Panc1 (cell line): ENCODE results near the gene C2. TPM values are rescaled to one million over a fixed set of nuclear protein-coding genes. Genes with fewer than 3 reads are reported as not detected.
A peak's percentile ranks its signal among the peaks of the same experiment; 100 is the strongest.

Source experiments
- ATAC-seq: fragments of 200-7000 bp; cut with Tn5 transposase; 2 replicates; pipeline ENCODE4 v1.9.1; 2020; ENCODE audit warnings: mild to moderate bottlenecking, moderate library complexity
- BruUV-seq: library from RNA; stranded (reverse); fragments of 400-500 nt; replicated peaks from 2 replicates; lab custom pipeline; 2021; lab: Mats Ljungman, UMichigan
- CTCF ChIA-PET: fragments of 300-600 bp; sonication (Branson Sonifier 250); formaldehyde crosslinking; loops from one replicate; lab custom pipeline; 2022; ENCODE audit warnings: antibody characterized with exemption; lab: Charles Lee
- POLR2A ChIA-PET: fragments of 300-600 bp; sonication (Branson Sonifier 250); formaldehyde crosslinking; loops from one replicate; lab custom pipeline; 2022; ENCODE audit warnings: antibody characterized with exemption; lab: Charles Lee
- DNase-seq: peaks from one replicate; pipeline ENCODE4 v3.0.0-alpha.2; 2010; ENCODE audit warnings: low read depth, low spot score
- H3K27ac ChIP-seq: 2 replicates; pipeline ENCODE4 v1.5.1; 2011; ENCODE audit warnings: mild to moderate bottlenecking, low read length, inconsistent platforms
- H3K27me3 ChIP-seq: fragments of 200-500 bp; sonication (Bioruptor generic); 2 replicates; pipeline ENCODE4 v1.6.0; 2014; ENCODE audit warnings: low read length, inconsistent platforms; ENCODE audit not compliant: control insufficient read depth, insufficient read depth
- H3K36me3 ChIP-seq: fragments of 200-500 bp; sonication (Bioruptor generic); 2 replicates; pipeline ENCODE4 v1.5.1; 2014; ENCODE audit warnings: inconsistent platforms, mild to moderate bottlenecking, low read length, moderate library complexity; ENCODE audit not compliant: control insufficient read depth, insufficient read depth
- H3K4me1 ChIP-seq: 2 replicates; pipeline ENCODE4 v1.5.1; 2011; ENCODE audit warnings: inconsistent platforms, mild to moderate bottlenecking, low read length, moderate library complexity; ENCODE audit not compliant: control insufficient read depth, insufficient read depth
- H3K4me3 ChIP-seq, 2 experiments: 2 replicates each; pipeline ENCODE4 v1.5.1; 2011 to 2012; ENCODE audit warnings: low read depth in 2 of 2, low read length in 2 of 2, mild to moderate bottlenecking in 2 of 2, inconsistent platforms in 1 of 2, moderate library complexity in 1 of 2
- H3K9me3 ChIP-seq: fragments of 200-500 bp; sonication (Bioruptor generic); 2 replicates; pipeline ENCODE4 v1.5.1; 2014; ENCODE audit warnings: low read depth, mild to moderate bottlenecking, inconsistent platforms, low read length, moderate library complexity; ENCODE audit not compliant: control insufficient read depth, insufficient read depth
- POLR2AphosphoS5 ChIP-seq: IDR thresholded peaks from 2 replicates; pipeline ENCODE4 v1.6.1; 2012; ENCODE audit warnings: mild to moderate bottlenecking, low read depth, low read length, moderate library complexity
- REST ChIP-seq, 2 experiments: IDR thresholded peaks; 2 replicates each; pipeline ENCODE4 v1.6.1; 2011 to 2012; ENCODE audit warnings: low read depth in 2 of 2, control low read depth in 1 of 2, low read length in 1 of 2, mild to moderate bottlenecking in 1 of 2, moderate library complexity in 1 of 2; ENCODE audit not compliant: insufficient read depth in 1 of 2
- SIN3A ChIP-seq: IDR thresholded peaks from 2 replicates; pipeline ENCODE4 v1.6.1; 2012; ENCODE audit warnings: low read depth, mild to moderate bottlenecking, low read length, moderate library complexity, borderline replicate concordance; ENCODE audit not compliant: insufficient read depth
- TCF7L2 ChIP-seq: IDR thresholded peaks from 2 replicates; pipeline ENCODE4 v1.6.1; 2011; ENCODE audit warnings: mild to moderate bottlenecking, low read depth, low read length, inconsistent platforms
- in situ Hi-C: cut with HindIII; loops from 2 replicates; pipeline ENCODE4 v1.10.0; 2016; ENCODE audit warnings: low sequenced_read_pairs, low pct_unique_long_range_greater_than_20kb
- intact Hi-C: fragments of 100-400 bp; cut with micrococcal nuclease; formaldehyde crosslinking; loops from one replicate; pipeline ENCODE4 v1.10.0; 2022; ENCODE audit not compliant: unreplicated experiment
- total RNA-seq: library from RNA; stranded (reverse); gene quantifications from one replicate; pipeline ENCODE4 v1.2.1, GENCODE V29; 2021; ENCODE audit not compliant: unreplicated experiment
- TF ChIP-seq, protein P1 (sequence below): fragments of 450-650 bp; IDR thresholded peaks from 2 replicates; pipeline ENCODE4 v1.5.1; 2017; ENCODE audit warnings: mild to moderate bottlenecking

The C2 gene
- total RNA-seq, 1 experiment from 2014 or later: 1.0 TPM

GRCh38 chr6:31878726-31879125, 48.8 kb upstream of the C2 start, which contains the start of gene SLC44A4:
SLC44A4 (minus strand) TSS chr6:31878997; CDS start chr6:31878980, 17 bp downstream.
- in situ Hi-C loops: no loop called here
- intact Hi-C loops: no loop called here
- ChIA-PET POLR2A (interaction anchor here (0.6 kb wide), 1 partner anchor 873 kb away, joined by 4 read pairs; no protein-coding TSS in a partner anchor), CTCF (no interaction called here)
- Histone ChIP-seq H3K4me1 (peaks cover 37% of the 10 kb centered on the region), H3K4me3 (no peak within 1 kb of the TSS), H3K36me3 (no peaks in the 10 kb centered on the region), H3K27ac (peak within 1 kb of the TSS; percentile 77), H3K27me3 (no peaks in the 10 kb centered on the region), H3K9me3 (no peaks in the 10 kb centered on the region)
- TF ChIP-seq SIN3A: no peak
- no peak for TF ChIP-seq POLR2AphosphoS5
- no peak for TF ChIP-seq REST (IDR thresholded peaks at IDR 0.05; ENCODE audit: insufficient read depth in 1 of 2, low read depth in 2 of 2, low read length in 1 of 2)
- TF ChIP-seq, protein P1, sequence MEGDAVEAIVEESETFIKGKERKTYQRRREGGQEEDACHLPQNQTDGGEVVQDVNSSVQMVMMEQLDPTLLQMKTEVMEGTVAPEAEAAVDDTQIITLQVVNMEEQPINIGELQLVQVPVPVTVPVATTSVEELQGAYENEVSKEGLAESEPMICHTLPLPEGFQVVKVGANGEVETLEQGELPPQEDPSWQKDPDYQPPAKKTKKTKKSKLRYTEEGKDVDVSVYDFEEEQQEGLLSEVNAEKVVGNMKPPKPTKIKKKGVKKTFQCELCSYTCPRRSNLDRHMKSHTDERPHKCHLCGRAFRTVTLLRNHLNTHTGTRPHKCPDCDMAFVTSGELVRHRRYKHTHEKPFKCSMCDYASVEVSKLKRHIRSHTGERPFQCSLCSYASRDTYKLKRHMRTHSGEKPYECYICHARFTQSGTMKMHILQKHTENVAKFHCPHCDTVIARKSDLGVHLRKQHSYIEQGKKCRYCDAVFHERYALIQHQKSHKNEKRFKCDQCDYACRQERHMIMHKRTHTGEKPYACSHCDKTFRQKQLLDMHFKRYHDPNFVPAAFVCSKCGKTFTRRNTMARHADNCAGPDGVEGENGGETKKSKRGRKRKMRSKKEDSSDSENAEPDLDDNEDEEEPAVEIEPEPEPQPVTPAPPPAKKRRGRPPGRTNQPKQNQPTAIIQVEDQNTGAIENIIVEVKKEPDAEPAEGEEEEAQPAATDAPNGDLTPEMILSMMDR: no peak
- TF ChIP-seq TCF7L2: no peak
- BruUV-seq: no TSS peak
- DNase-seq (no peak), ATAC-seq (no peak)

DNA sequence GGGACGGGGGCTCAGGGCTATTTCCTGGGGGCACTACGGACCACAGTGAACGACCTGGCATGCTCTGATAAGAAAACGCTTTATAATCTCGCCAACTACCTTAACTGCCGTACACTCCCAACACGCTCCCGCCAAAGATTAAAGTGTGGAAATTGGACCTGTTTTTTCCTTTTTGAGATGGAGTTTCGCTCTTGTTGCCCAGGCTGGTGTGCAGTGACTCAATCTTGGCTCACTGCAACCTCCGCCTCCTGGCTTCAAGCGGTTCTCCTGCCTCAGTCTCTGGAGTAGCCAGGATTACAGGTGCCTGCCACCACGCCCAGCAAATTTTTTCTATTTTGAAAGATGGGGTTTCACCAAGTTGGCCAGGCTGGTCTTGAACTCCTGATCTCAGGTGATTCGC, 48.4 kb upstream of the C2 start:
- TF ChIP-seq, protein P1: no peak
- TF ChIP-seq REST (IDR thresholded peaks at IDR 0.05; ENCODE audit: insufficient read depth in 1 of 2, low read depth in 2 of 2, low read length in 1 of 2): no peak
- TF ChIP-seq SIN3A: no peak
- TF ChIP-seq TCF7L2: no peak
- no peak for TF ChIP-seq POLR2AphosphoS5
- Histone ChIP-seq H3K4me3 (no peak overlapping the region), H3K36me3 (no peaks in the 10 kb centered on the region), H3K27ac (no peak overlapping the region), H3K27me3 (no peaks in the 10 kb centered on the region), H3K9me3 (no peaks in the 10 kb centered on the region), H3K4me1 (peaks cover 33% of the 10 kb centered on the region)
- BruUV-seq: no TSS peak
- POLR2A ChIA-PET: interaction anchor here (0.6 kb wide), 1 partner anchor 874 kb away, joined by 4 read pairs; no protein-coding TSS in a partner anchor
- ATAC-seq: no peak
- DNase-seq: no peak
- CTCF ChIA-PET: no interaction called here
- intact Hi-C loops (no loop called here), in situ Hi-C loops (no loop called here)
